HG03558 (cell line): ENCODE measurements around the gene HBG2.

Experiments used
- ATAC-seq: cut with Tn5 transposase; IDR thresholded peaks from one replicate; pipeline ENCODE4 v1.9.1; 2021; ENCODE audit warnings: moderate number of reproducible peaks; ENCODE audit not compliant: unreplicated experiment; ENCODE audit errors: extremely low read depth

The HBG2 gene

GRCh38 chr11:5232821-5233220 lies 21.8 kb downstream of the HBG2 start:
- no peak for ATAC-seq

- ATAC-seq = no peak
Observed at GRCh38 chr11:5232176-5232575, 22.4 kb downstream of the HBG2 start.

GRCh38 chr11:5231111-5231510 lies 23.5 kb downstream of the HBG2 start:
- ATAC-seq = no peak

GRCh38 chr11:5230266-5230665 lies 24.3 kb downstream of the HBG2 start:
- no peak for ATAC-seq

GRCh38 chr11:5229796-5230195 lies 24.8 kb downstream of the HBG2 start:
- ATAC-seq = no peak

GRCh38 chr11:5229356-5229755 lies 25.2 kb downstream of the HBG2 start:
- no peak for ATAC-seq

GRCh38 chr11:5228124-5228523 lies 26.5 kb downstream of the HBG2 start:
- ATAC-seq = no peak

GRCh38 chr11:5227681-5228080 lies 26.9 kb downstream of the HBG2 start:
- no peak for ATAC-seq

- ATAC-seq = no peak
Observed at GRCh38 chr11:5226732-5227310, 27.8 kb downstream of the HBG2 start, which contains the start of gene HBB. TSS of gene HBB (minus strand) at chr11:5227071. CDS start at chr11:5227021, 50 bp downstream.

- ATAC-seq = no peak
Observed at GRCh38 chr11:5225480-5225871, 29.1 kb downstream of the HBG2 start.

- ATAC-seq = no peak
Observed at GRCh38 chr11:5224538-5225479, 29.8 kb downstream of the HBG2 start.

GRCh38 chr11:5223686-5224085 lies 30.9 kb downstream of the HBG2 start:
- ATAC-seq = no peak

- ATAC-seq = no peak
Observed at GRCh38 chr11:5223146-5223545, 31.4 kb downstream of the HBG2 start.

GRCh38 chr11:5210376-5210885 lies 44.1 kb downstream of the HBG2 start:
- no peak for ATAC-seq

- no peak for ATAC-seq
Observed at GRCh38 chr11:5204787-5205186, 49.8 kb downstream of the HBG2 start.

- no peak for ATAC-seq
Observed at GRCh38 chr11:5203366-5203765, 51.2 kb downstream of the HBG2 start.
